H1 (cell line): ENCODE data around the gene DTX3. TPM values are rescaled to one million over a fixed set of nuclear protein-coding genes. Genes with fewer than 3 reads are reported as not detected.

Experiments
- CTCF ChIA-PET: fragments of 300-600 bp; sonication (Branson Sonifier 250); formaldehyde crosslinking; loops from one replicate; lab custom pipeline; 2021; ENCODE audit not compliant: partially characterized antibody; lab: Charles Lee
- POLR2A ChIA-PET: fragments of 300-600 bp; sonication (Branson Sonifier 250); formaldehyde crosslinking; loops from one replicate; lab custom pipeline; 2021; ENCODE audit warnings: inconsistent platforms; ENCODE audit not compliant: partially characterized antibody; lab: Charles Lee
- DNase-seq, 2 experiments: peaks; one replicate each; pipeline versions ENCODE4 v3.0.0 to v3.0.0-alpha.2; 2010 to 2022; ENCODE audit warnings: low spot score in 2 of 2, low read depth in 1 of 2, mixed read lengths in 1 of 2
- FAIRE-seq: peaks from 2 replicates; lab custom pipeline; 2011; peaks lifted over from hg19 to GRCh38; lab: Jason Lieb, UNC
- H2AFZ ChIP-seq: 2 replicates; pipeline ENCODE4 v1.8.1; 2012; ENCODE audit warnings: low read length, inconsistent platforms
- H2AK5ac ChIP-seq: 2 replicates; pipeline ENCODE4 v1.6.1; 2013; ENCODE audit warnings: low read depth, low read length
- H2BK120ac ChIP-seq: replicated peaks from 2 replicates; pipeline ENCODE3; 2013; ENCODE audit warnings: low read depth, low read length, inconsistent platforms
- H2BK12ac ChIP-seq: 2 replicates; pipeline ENCODE4 v1.6.1; 2013; ENCODE audit warnings: low read depth, low read length
- H2BK15ac ChIP-seq: 2 replicates; pipeline ENCODE4 v1.6.1; 2013; ENCODE audit warnings: low read length
- H2BK20ac ChIP-seq: 2 replicates; pipeline ENCODE4 v1.6.1; 2013; ENCODE audit warnings: low read length
- H2BK5ac ChIP-seq: 2 replicates; pipeline ENCODE4 v1.6.1; 2013; ENCODE audit warnings: low read depth, low read length
- H3K14ac ChIP-seq: 2 replicates; pipeline ENCODE4 v1.6.1; 2013; ENCODE audit warnings: inconsistent platforms; ENCODE audit not compliant: insufficient read length
- H3K18ac ChIP-seq: 2 replicates; pipeline ENCODE4 v1.6.1; 2013; ENCODE audit warnings: low read length; ENCODE audit errors: extremely low read depth
- H3K23ac ChIP-seq: 2 replicates; pipeline ENCODE4 v1.6.1; 2013; ENCODE audit warnings: inconsistent platforms; ENCODE audit not compliant: insufficient read length
- H3K23me2 ChIP-seq: 2 replicates; pipeline ENCODE4 v1.6.1; 2013; ENCODE audit warnings: low read depth, low read length
- H3K27ac ChIP-seq: 2 replicates; pipeline ENCODE4 v1.6.1; 2011; ENCODE audit warnings: low read depth, low read length, inconsistent platforms
- H3K27me3 ChIP-seq, 4 experiments: replicated peaks in 1 of 4; 1 replicate in 1 of 4; 2 replicates in 3 of 4; pipeline versions ENCODE4 v1.6.1 to v1.8.1; 2011 to 2013; ENCODE audit warnings: low read length in 3 of 4, mild to moderate bottlenecking in 3 of 4, inconsistent platforms in 2 of 4, mixed read lengths in 2 of 4, moderate library complexity in 1 of 4; ENCODE audit not compliant: control insufficient read depth in 3 of 4, insufficient read depth in 3 of 4; ENCODE audit errors: extremely low read depth in 1 of 4
- H3K36me3 ChIP-seq, 4 experiments: 2 replicates each; pipeline versions ENCODE4 v1.6.1 to v1.8.1; 2011 to 2013; ENCODE audit warnings: mild to moderate bottlenecking in 4 of 4, low read length in 3 of 4, moderate library complexity in 2 of 4, control low read depth in 1 of 4, inconsistent platforms in 1 of 4; ENCODE audit not compliant: insufficient read depth in 4 of 4, control insufficient read depth in 2 of 4
- H3K4ac ChIP-seq: replicated peaks from 2 replicates; pipeline ENCODE3; 2013; ENCODE audit warnings: low read length, low read depth, mixed read lengths, inconsistent platforms; ENCODE audit not compliant: insufficient read length
- H3K4me1 ChIP-seq, 4 experiments: replicated peaks in 1 of 4; 1 replicate in 1 of 4; 2 replicates in 3 of 4; pipeline versions ENCODE4 v1.6.1 to v1.8.1; 2011 to 2013; ENCODE audit warnings: low read length in 3 of 4, inconsistent platforms in 2 of 4, mixed read lengths in 1 of 4; ENCODE audit not compliant: insufficient read depth in 4 of 4, control insufficient read depth in 3 of 4
- H3K4me2 ChIP-seq, 2 experiments: 2 replicates each; pipeline versions ENCODE4 v1.6.1 to v1.8.1; 2011 to 2013; ENCODE audit warnings: low read depth in 2 of 2, low read length in 2 of 2, control low read depth in 1 of 2, inconsistent platforms in 1 of 2, mild to moderate bottlenecking in 1 of 2; ENCODE audit not compliant: insufficient read depth in 1 of 2
- H3K4me3 ChIP-seq, 4 experiments: fragments of 200-600, 300-600 bp in 1 of 4; sonication (generic), shearing (Covaris generic), sonication (Bioruptor Twin) in 1 of 4; 2 replicates each; pipeline versions ENCODE4 v1.5.1 to v1.8.1; 2011 to 2016; ENCODE audit warnings: low read length in 4 of 4, low read depth in 3 of 4, control low read depth in 2 of 4, inconsistent platforms in 2 of 4, mild to moderate bottlenecking in 2 of 4, mixed read lengths in 1 of 4, moderate library complexity in 1 of 4; ENCODE audit not compliant: insufficient read depth in 2 of 4; ENCODE audit errors: extremely low read depth in 1 of 4
- H3K56ac ChIP-seq: replicated peaks from 2 replicates; pipeline ENCODE3; 2013; ENCODE audit warnings: low read depth, mild to moderate bottlenecking, mixed read lengths, low read length, inconsistent platforms; ENCODE audit not compliant: insufficient read length
- H3K79me1 ChIP-seq: 2 replicates; pipeline ENCODE4 v1.6.1; 2013; ENCODE audit warnings: low read depth, low read length, control low read depth
- H3K79me2 ChIP-seq, 2 experiments: 2 replicates each; pipeline versions ENCODE4 v1.6.1 to v1.8.1; 2012 to 2013; ENCODE audit warnings: low read length in 2 of 2, mild to moderate bottlenecking in 2 of 2, inconsistent platforms in 1 of 2; ENCODE audit not compliant: insufficient read depth in 2 of 2, control insufficient read depth in 1 of 2
- H3K9ac ChIP-seq, 4 experiments: replicated peaks in 1 of 4; 1 replicate in 1 of 4; 2 replicates in 3 of 4; pipeline versions ENCODE4 v1.6.1 to v1.8.1; 2011 to 2013; ENCODE audit warnings: low read depth in 3 of 4, low read length in 3 of 4, control low read depth in 2 of 4, mild to moderate bottlenecking in 2 of 4, moderate library complexity in 2 of 4, inconsistent platforms in 1 of 4; ENCODE audit errors: extremely low read depth in 1 of 4
- H3K9me3 ChIP-seq, 2 experiments: 2 replicates each; pipeline versions ENCODE4 v1.6.1 to v1.8.1; 2012 to 2013; ENCODE audit warnings: mild to moderate bottlenecking in 2 of 2, moderate library complexity in 2 of 2, control low read depth in 1 of 2, inconsistent platforms in 1 of 2, low read depth in 1 of 2, low read length in 1 of 2, mixed read lengths in 1 of 2; ENCODE audit not compliant: insufficient read depth in 2 of 2
- H4K20me1 ChIP-seq, 2 experiments: replicated peaks in 1 of 2; 2 replicates each; pipeline versions ENCODE3 to v1.8.1; 2011 to 2013; ENCODE audit warnings: inconsistent platforms in 2 of 2, low read length in 2 of 2, mild to moderate bottlenecking in 1 of 2; ENCODE audit not compliant: insufficient read depth in 2 of 2, control insufficient read depth in 1 of 2
- H4K5ac ChIP-seq: 2 replicates; pipeline ENCODE4 v1.6.1; 2013; ENCODE audit warnings: low read length, low read depth, mixed read lengths, inconsistent platforms; ENCODE audit not compliant: insufficient read length
- H4K8ac ChIP-seq: 2 replicates; pipeline ENCODE4 v1.8.0; 2013; ENCODE audit warnings: mild to moderate bottlenecking, moderate library complexity, low read length, inconsistent platforms; ENCODE audit not compliant: insufficient read depth; ENCODE audit errors: extremely low read depth
- H4K91ac ChIP-seq: replicated peaks from 2 replicates; pipeline ENCODE3; 2013; ENCODE audit warnings: low read length, mixed read lengths, inconsistent platforms; ENCODE audit not compliant: insufficient read length
- WGBS, 2 experiments: shearing (Covaris generic) in 1 of 2; methylation state at CpG; one replicate each; pipeline versions ENCODE4 v1.1.6 to v1.1.7; 2013 to 2015; ENCODE audit warnings: low lambda C conversion rate in 2 of 2, mixed read lengths in 2 of 2, inconsistent platforms in 1 of 2, low coverage in 1 of 2, missing lambda C conversion rate in 1 of 2; ENCODE audit not compliant: insufficient replicate concordance in 2 of 2, insufficient coverage in 1 of 2, insufficient read length in 1 of 2; ENCODE audit errors: extremely low coverage in 1 of 2, missing lambda C conversion rate in 1 of 2; 5-methylcytosine and 5-hydroxymethylcytosine counted together
- polyA plus RNA-seq, 7 experiments: library from polyadenylated mRNA; depleted of rRNA in 3 of 7; stranded (reverse) in 5 of 7; unstranded in 2 of 7; fragments of >200 nt in 5 of 7; fragments of 200-250 nt in 2 of 7; gene quantifications; 1 replicate in 5 of 7; 2 replicates in 1 of 7; 4 replicates in 1 of 7; pipeline versions ENCODE4 v1.2.1 to v1.2.3, GENCODE V29; 2011 to 2013; ENCODE audit warnings: missing spikeins in 2 of 7, mixed read lengths in 2 of 7
- total RNA-seq: library from RNA; stranded (reverse); fragmentation: NEBNext Ultra II Directional; extraction: Animal tissue kit (Norgen Biotek cat#: 25700); gene quantifications from 2 replicates; pipeline ENCODE4 v1.2.1, GENCODE V29; 2021

Gene DTX3
- total and polyA plus RNA-seq, 2 of the 8 experiments (the other 6 are each of a cell fraction or from before 2014, with no cell fraction given): 41.8 to 92.5 TPM

DNA sequence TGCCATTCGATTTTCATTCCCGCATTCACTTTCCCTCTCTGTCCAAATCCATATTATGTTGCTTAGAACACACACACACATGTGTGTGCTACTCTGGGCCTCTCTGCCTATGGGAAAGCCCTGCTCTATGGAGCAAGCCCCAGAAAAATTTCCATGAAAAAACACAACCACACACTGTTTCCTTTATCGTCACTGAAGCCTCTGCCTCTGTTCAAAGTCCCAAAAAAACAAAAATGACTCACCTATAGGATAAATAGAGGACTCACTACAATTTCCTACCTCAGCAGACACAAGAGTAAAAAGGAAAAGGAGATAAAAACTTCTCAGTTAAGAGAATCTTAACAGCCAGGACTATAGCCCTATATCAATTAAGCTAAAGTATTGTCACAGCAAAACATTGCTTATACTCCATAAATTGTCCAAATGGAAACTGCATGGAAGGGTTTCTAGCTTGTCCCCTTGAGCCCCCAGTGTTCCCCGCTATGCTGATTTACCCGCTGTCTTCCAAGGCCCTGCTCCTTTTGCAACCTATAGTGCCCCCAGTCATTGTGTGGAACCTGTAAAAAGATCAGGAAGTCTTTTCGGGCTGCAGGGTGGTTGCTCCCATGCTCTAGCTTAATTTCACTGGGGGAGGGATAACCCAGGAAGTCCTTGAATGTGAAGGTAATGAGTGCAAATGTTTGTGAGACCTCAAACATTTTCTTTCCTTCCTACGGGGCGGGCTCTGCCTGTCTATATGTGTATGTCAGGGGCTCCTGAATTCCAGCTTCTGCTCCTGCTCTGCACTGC is 24.8 kb upstream of the DTX3 start:
- H2AK5ac ChIP-seq: no peak overlapping the region
- H2BK5ac ChIP-seq: no peak overlapping the region
- peaks cover 4 to 10% of the 10 kb centered on the region in 2 experiments for H4K20me1 ChIP-seq
- no peak overlapping the region for H2AFZ ChIP-seq
- no peaks in the 10 kb centered on the region for H3K79me2 ChIP-seq
- no peak overlapping the region for H4K5ac ChIP-seq
- H4K8ac ChIP-seq: no peak overlapping the region
- H3K36me3 ChIP-seq: peaks cover 20 to 66% (median 44%) of the 10 kb centered on the region in 4 experiments
- H3K14ac ChIP-seq: no peak overlapping the region
- H3K4me1 ChIP-seq: no peaks in the 10 kb centered on the region
- no peak overlapping the region for H3K4ac ChIP-seq
- CTCF ChIA-PET: interaction anchor here (0.9 to 7.8 kb wide), 4 partner anchors 44 to 203 kb away, joined by 3 to 201 read pairs (median 74); partner anchors contain the start of genes B4GALNT1 and TSFM
- WGBS, 2 experiments: 94% methylated on average over 8 of the region's 8 CpGs; no CpG with 5 or more reads in 1 of the 2 experiments
- H3K56ac ChIP-seq: no peak overlapping the region
- H3K23me2 ChIP-seq: no peaks in the 10 kb centered on the region
- no peak for FAIRE-seq
- H3K4me2 ChIP-seq: no peak overlapping the region
- no peak overlapping the region for H3K18ac ChIP-seq
- no peak overlapping the region for H3K23ac ChIP-seq
- no peak overlapping the region for H2BK12ac ChIP-seq
- H3K9ac ChIP-seq: no peak overlapping the region
- H3K27ac ChIP-seq: no peak overlapping the region
- H2BK15ac ChIP-seq: no peak overlapping the region
- no peak for DNase-seq
- H3K79me1 ChIP-seq: no peaks in the 10 kb centered on the region
- no peak overlapping the region for H4K91ac ChIP-seq
- no peaks in the 10 kb centered on the region for H3K9me3 ChIP-seq
- H3K27me3 ChIP-seq: no peaks in the 10 kb centered on the region
- H3K4me3 ChIP-seq: no peak overlapping the region
- H2BK120ac ChIP-seq: no peak overlapping the region
- H2BK20ac ChIP-seq: no peak overlapping the region
- POLR2A ChIA-PET: interaction anchor here (0.8 to 2.1 kb wide), 2 partner anchors 34 to 63 kb away, joined by 3 to 6 read pairs; no protein-coding TSS in a partner anchor
